ENCODE measurements around the gene DHRS3. TPM values are rescaled to one million over a fixed set of nuclear protein-coding genes. Genes with fewer than 3 reads are reported as not detected.

Gene DHRS3
- total and polyA plus RNA-seq, 2 of the 13 experiments (the other 11 are each of a cell fraction or from before 2014, with no cell fraction given): 48.5 to 90.5 TPM

GRCh38 chr1:12618965-12619791, 1.2 kb upstream of the DHRS3 start (continued):
- TF ChIP-seq AHDC1 (CRISPR knock-in tag; IDR thresholded peaks at IDR 0.05; ENCODE audit: borderline replicate concordance): peak; percentile 73; the same call in 1 of the 2 replicates
- peak; percentile 56; the same call in 1 of the 2 replicates for TF ChIP-seq CBFB (CRISPR knock-in tag; IDR thresholded peaks at IDR 0.05)
- TF ChIP-seq LCORL (IDR thresholded peaks at IDR 0.05): no peak
- peak; percentile 96 for TF ChIP-seq LCORL (CRISPR knock-in tag; IDR thresholded peaks at IDR 0.05)
- TF ChIP-seq TP53 (CRISPR knock-in tag; conservative IDR thresholded peaks at IDR 0.05): 0 out of 2 replicates have a peak, but pooled peaks have one; percentile 43
- TF ChIP-seq NR0B2 (CRISPR knock-in tag; IDR thresholded peaks at IDR 0.05): peak; percentile 55
- TF ChIP-seq ZFP36 (IDR thresholded peaks at IDR 0.05; ENCODE audit: borderline replicate concordance, low read depth, low read length, partially characterized antibody): no peak
- peak; percentile 74 for TF ChIP-seq FOXA3 (CRISPR knock-in tag; IDR thresholded peaks at IDR 0.05)
- TF ChIP-seq ZNF883 (CRISPR knock-in tag; IDR thresholded peaks at IDR 0.05; ENCODE audit: not compliant biosample characterization): no peak
- no peak; the same call in 1 of the 2 replicates for TF ChIP-seq ZBTB33 (CRISPR knock-in tag; IDR thresholded peaks at IDR 0.05)
- peak; percentile 74; the same call in 1 of the 2 replicates for TF ChIP-seq ZNF501 (CRISPR knock-in tag; IDR thresholded peaks at IDR 0.05)
- no peak for TF ChIP-seq GABPA (IDR thresholded peaks at IDR 0.05; ENCODE audit: low read depth, low read length)
- TF ChIP-seq GABPA (CRISPR knock-in tag; IDR thresholded peaks at IDR 0.05; ENCODE audit: low read depth): peak; percentile 78
- TF ChIP-seq JARID2 (CRISPR knock-in tag; IDR thresholded peaks at IDR 0.05; ENCODE audit: insufficient replicate concordance): peak; percentile 65
- peak; percentile 30; the same call in 1 of the 2 replicates for TF ChIP-seq ZNF563 (CRISPR knock-in tag; IDR thresholded peaks at IDR 0.05)
- TF ChIP-seq SP2 (CRISPR knock-in tag; IDR thresholded peaks at IDR 0.05): peak; percentile 8; the same call in 1 of the 2 replicates
- no peak for TF ChIP-seq HNRNPK (IDR thresholded peaks at IDR 0.05; ENCODE audit: low read depth, low read length, poor library complexity, severe bottlenecking)
- TF ChIP-seq HDAC1 (CRISPR knock-in tag; IDR thresholded peaks at IDR 0.05): peak; percentile 90
- TF ChIP-seq TFAP4 (IDR thresholded peaks at IDR 0.05; ENCODE audit: borderline replicate concordance, low read depth): peak; percentile 56; the same call in 1 of the 2 replicates
- TF ChIP-seq ZNF724P (CRISPR knock-in tag; IDR thresholded peaks at IDR 0.05; ENCODE audit: borderline replicate concordance): peak; percentile 81; the same call in 1 of the 2 replicates
- TF ChIP-seq TAF1 (CRISPR knock-in tag; IDR thresholded peaks at IDR 0.05): peak; percentile 74
